ENCODE measurements around the gene PALM.

Gene PALM

GRCh38 chr19:792306-792885, 83.7 kb downstream of the PALM start:
- ATAC-seq, result no peak
- TF ChIP-seq ZNF8 (CRISPR knock-in tag; IDR thresholded peaks at IDR 0.05), result no peak
- TF ChIP-seq ZC3H10 (CRISPR knock-in tag; IDR thresholded peaks at IDR 0.05), result no peak
- TF ChIP-seq TOX (CRISPR knock-in tag; IDR thresholded peaks at IDR 0.05; ENCODE audit: borderline replicate concordance), result no peak
- no peak for TF ChIP-seq ESRRG (CRISPR knock-in tag; IDR thresholded peaks at IDR 0.05)
- TF ChIP-seq CREB5 (CRISPR knock-in tag; IDR thresholded peaks at IDR 0.05; ENCODE audit: low read depth), result no peak
- no peak for TF ChIP-seq OSR1 (CRISPR knock-in tag; IDR thresholded peaks at IDR 0.05)
- no peak for TF ChIP-seq PPARA (CRISPR knock-in tag; IDR thresholded peaks at IDR 0.05; ENCODE audit: borderline replicate concordance)
- no peak for TF ChIP-seq ZNF70 (CRISPR knock-in tag; IDR thresholded peaks at IDR 0.05)
- TF ChIP-seq PATZ1 (CRISPR knock-in tag; IDR thresholded peaks at IDR 0.05; ENCODE audit: borderline replicate concordance), result no peak
- TF ChIP-seq CSRNP3 (CRISPR knock-in tag; IDR thresholded peaks at IDR 0.05), result no peak
- TF ChIP-seq POU6F1 (CRISPR knock-in tag; IDR thresholded peaks at IDR 0.05; ENCODE audit: borderline replicate concordance, low read depth), result no peak
- no peak for TF ChIP-seq GLIS3 (CRISPR knock-in tag; IDR thresholded peaks at IDR 0.05)
- TF ChIP-seq ZFP30 (CRISPR knock-in tag; IDR thresholded peaks at IDR 0.05), result no peak
- TF ChIP-seq ZNF565 (CRISPR knock-in tag; conservative IDR thresholded peaks at IDR 0.05; ENCODE audit: low read depth), result no peak
- TF ChIP-seq BACH2 (CRISPR knock-in tag; IDR thresholded peaks at IDR 0.05; ENCODE audit: borderline replicate concordance), result no peak
- TF ChIP-seq ARNTL (CRISPR knock-in tag; IDR thresholded peaks at IDR 0.05; ENCODE audit: borderline replicate concordance, low read depth), result no peak
- no peak for TF ChIP-seq CSDC2 (CRISPR knock-in tag; IDR thresholded peaks at IDR 0.05)

GRCh38 chr19:793806-794205, 85.1 kb downstream of the PALM start:
- no peak for TF ChIP-seq ZC3H10 (CRISPR knock-in tag; IDR thresholded peaks at IDR 0.05)
- TF ChIP-seq GLIS3 (CRISPR knock-in tag; IDR thresholded peaks at IDR 0.05), result no peak
- no peak for TF ChIP-seq BACH2 (CRISPR knock-in tag; IDR thresholded peaks at IDR 0.05; ENCODE audit: borderline replicate concordance)
- no peak for TF ChIP-seq RARB (CRISPR knock-in tag; IDR thresholded peaks at IDR 0.05)
- no peak for TF ChIP-seq ARNTL (CRISPR knock-in tag; IDR thresholded peaks at IDR 0.05; ENCODE audit: borderline replicate concordance, low read depth)
- no peak for TF ChIP-seq ZNF8 (CRISPR knock-in tag; IDR thresholded peaks at IDR 0.05)
- TF ChIP-seq SNAI2 (CRISPR knock-in tag; IDR thresholded peaks at IDR 0.05), result no peak
- no peak for TF ChIP-seq POU6F1 (CRISPR knock-in tag; IDR thresholded peaks at IDR 0.05; ENCODE audit: borderline replicate concordance, low read depth)
- no peak for TF ChIP-seq TCF4 (CRISPR knock-in tag; IDR thresholded peaks at IDR 0.05; ENCODE audit: borderline replicate concordance)
- no peak for TF ChIP-seq TOX (CRISPR knock-in tag; IDR thresholded peaks at IDR 0.05; ENCODE audit: borderline replicate concordance)
- no peak for TF ChIP-seq CSDC2 (CRISPR knock-in tag; IDR thresholded peaks at IDR 0.05)
- TF ChIP-seq PPARA (CRISPR knock-in tag; IDR thresholded peaks at IDR 0.05; ENCODE audit: borderline replicate concordance), result no peak
- no peak for TF ChIP-seq TSHZ2 (CRISPR knock-in tag; IDR thresholded peaks at IDR 0.05)
- TF ChIP-seq CSRNP3 (CRISPR knock-in tag; IDR thresholded peaks at IDR 0.05), result no peak
- TF ChIP-seq ZNF565 (CRISPR knock-in tag; conservative IDR thresholded peaks at IDR 0.05; ENCODE audit: low read depth), result no peak
- TF ChIP-seq OSR1 (CRISPR knock-in tag; IDR thresholded peaks at IDR 0.05), result no peak
- no peak for TF ChIP-seq ISL1 (CRISPR knock-in tag; IDR thresholded peaks at IDR 0.05)
- TF ChIP-seq ZFP30 (CRISPR knock-in tag; IDR thresholded peaks at IDR 0.05), result no peak
- no peak for TF ChIP-seq ZNF70 (CRISPR knock-in tag; IDR thresholded peaks at IDR 0.05)
- no peak for TF ChIP-seq PATZ1 (CRISPR knock-in tag; IDR thresholded peaks at IDR 0.05; ENCODE audit: borderline replicate concordance)
- no peak for ATAC-seq

Data from SK-N-SH treated with all-trans-retinoic acid at 6 μM for 48 hours (cell line).